DMS 273 (cell line): ENCODE results near the gene SCYL3.
"Not testable (repeated sequence)": the region's sequence is repeated elsewhere in the genome, so short reads cannot be mapped to it uniquely, and the experiment has no call there.

ENCODE experiments used
- DNase-seq: peaks from one replicate; lab custom pipeline; 2025; ENCODE audit not compliant: unreplicated experiment; lab: John Stamatoyannopoulos, UW

Gene SCYL3

DNA sequence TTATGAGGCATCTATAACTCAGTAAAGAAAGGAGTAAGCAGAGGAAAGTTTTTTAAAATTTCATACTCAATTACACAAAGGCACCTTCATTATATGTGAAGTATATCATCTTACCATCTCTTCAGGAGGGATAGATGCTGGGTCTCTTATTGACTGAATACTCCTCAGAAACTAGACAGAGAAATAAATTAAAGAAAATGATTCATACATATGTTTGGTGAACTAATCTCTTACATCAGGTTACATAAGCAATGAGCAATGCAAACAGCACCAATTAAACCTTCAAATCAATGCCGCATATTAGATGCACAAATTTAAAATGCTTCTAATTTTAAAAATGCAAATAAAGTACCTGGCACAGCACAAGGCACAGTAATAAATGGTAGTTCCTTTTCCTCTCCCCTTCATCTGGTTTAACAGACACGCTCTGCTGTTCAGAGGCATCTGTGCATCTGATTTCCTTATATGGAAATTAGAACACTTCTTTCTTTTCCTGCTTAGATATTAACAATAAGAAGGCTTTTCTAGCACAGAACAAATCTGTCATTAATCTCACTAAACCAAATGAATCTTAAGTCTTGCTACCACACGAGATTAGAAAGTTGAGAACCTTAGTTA, 20.0 kb downstream of the SCYL3 start:
- DNase-seq = no peak

GRCh38 chr1:169872906-169873305, 20.8 kb downstream of the SCYL3 start:
- no peak for DNase-seq

GRCh38 chr1:169871988-169872387, 21.7 kb downstream of the SCYL3 start:
- DNase-seq = not testable (repeated sequence)

DNA sequence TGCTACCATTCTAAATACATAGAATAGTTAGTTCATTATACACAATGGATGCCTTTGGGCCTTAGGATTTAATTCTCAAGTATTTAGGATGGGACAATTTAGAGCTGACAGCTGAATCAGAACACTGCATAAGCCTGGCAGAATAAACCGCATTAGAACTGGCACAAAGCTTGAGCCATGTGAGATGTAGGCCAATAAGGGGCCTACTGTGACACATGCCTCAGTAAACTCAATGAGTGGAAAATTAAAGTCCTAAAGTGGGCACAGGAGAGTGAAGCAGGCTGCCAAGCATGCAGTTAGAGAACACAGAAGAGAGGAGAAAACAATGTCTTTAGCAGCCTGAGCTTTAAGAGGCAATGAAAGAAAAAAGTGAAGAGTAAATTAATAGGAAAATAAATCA, 24.3 kb downstream of the SCYL3 start:
- no peak for DNase-seq

GRCh38 chr1:169868978-169869377, 24.7 kb downstream of the SCYL3 start:
- no peak for DNase-seq

- DNase-seq = no peak
These were observed 26.6 kb downstream of the SCYL3 start for GRCh38 chr1:169867012-169867675.

GRCh38 chr1:169866577-169866976, 27.1 kb downstream of the SCYL3 start:
- no peak for DNase-seq

GRCh38 chr1:169864531-169864930, 29.2 kb downstream of the SCYL3 start:
- not testable (repeated sequence) for DNase-seq

- no peak for DNase-seq
These were observed 32.9 kb downstream of the SCYL3 start for GRCh38 chr1:169860750-169861149.

DNA sequence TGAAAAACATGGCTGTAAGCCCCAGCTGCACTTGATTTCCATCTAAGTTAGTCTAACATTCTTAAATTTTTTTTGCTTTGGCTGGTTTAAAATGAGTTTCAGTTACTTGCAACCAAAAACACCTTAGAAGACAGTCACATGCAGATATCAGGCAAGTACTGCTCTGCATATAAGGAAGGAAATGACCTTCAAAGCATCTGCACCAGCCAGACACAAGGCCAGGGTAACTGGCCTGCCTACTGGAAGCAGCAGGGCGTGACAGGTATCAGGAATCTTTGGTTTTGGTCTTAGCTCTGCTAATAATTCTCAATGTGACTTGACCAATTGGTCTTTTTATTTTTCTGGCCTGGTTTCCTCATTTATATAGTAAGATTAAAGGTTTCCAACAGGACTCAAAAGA, 33.5 kb downstream of the SCYL3 start:
- no peak for DNase-seq

DNA sequence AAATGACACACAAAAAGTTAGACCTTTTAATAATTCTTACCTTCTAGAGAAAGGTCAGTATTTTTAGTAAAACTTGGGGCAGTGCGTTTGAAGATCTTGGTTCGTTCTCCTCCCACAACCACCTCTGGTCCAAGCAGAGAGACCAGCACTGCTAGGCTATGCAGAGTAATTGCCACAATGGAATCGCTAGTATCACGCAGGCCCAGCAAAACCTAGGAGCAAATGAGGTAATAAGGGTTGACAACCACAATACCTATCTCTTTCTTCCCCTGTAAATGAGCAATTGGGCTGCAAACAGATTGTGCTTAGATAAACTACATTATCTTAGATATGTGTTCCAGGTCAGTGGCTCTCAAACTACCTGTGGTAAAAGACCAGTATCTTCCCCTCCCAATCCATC, 34.7 kb downstream of the SCYL3 start:
- DNase-seq = no peak

GRCh38 chr1:169858467-169858866, 35.2 kb downstream of the SCYL3 start:
- DNase-seq = no peak

- no peak for DNase-seq
These were observed 40.4 kb downstream of the SCYL3 start for GRCh38 chr1:169853341-169853740.

DNA sequence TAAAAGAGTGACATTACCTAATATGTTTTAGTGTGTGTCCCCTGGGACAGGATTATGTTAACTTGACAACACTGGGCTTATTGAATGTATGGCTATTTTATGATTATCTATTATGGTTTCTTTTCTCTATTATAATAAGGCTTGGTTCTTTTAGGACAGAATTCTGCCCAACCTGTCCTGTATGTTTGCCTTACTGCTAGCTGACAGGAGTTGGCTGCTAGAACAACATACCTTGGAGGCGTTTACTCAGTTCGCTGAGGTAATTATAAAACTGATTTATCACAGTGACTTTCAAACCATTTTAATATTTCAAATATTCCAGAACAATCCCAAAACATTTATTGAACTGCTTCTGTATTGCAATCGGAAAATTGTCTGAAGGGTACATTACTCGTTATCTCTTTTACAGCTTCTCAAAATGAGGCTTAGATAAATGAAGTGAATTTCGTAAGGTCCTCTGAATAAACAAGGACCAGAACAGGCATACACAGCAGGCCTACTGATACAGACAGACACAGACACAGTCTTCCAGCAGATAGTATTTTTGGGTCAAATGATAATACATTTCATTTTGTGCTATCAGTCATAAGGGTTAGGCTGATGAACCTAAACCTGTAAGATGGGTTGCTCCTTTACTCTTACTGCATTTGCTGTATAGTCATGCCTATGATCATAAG, 44.2 kb downstream of the SCYL3 start:
- DNase-seq = no peak

- DNase-seq = no peak
These were observed 45.2 kb downstream of the SCYL3 start for GRCh38 chr1:169848456-169848855.

GRCh38 chr1:169844941-169845608, 48.6 kb downstream of the SCYL3 start:
- no peak for DNase-seq

- DNase-seq = no peak
These were observed 54.8 kb downstream of the SCYL3 start for GRCh38 chr1:169838942-169839341.

GRCh38 chr1:169836198-169836597, 57.5 kb downstream of the SCYL3 start:
- no peak for DNase-seq

GRCh38 chr1:169835647-169836046, 58.0 kb downstream of the SCYL3 start:
- no peak for DNase-seq

DNA sequence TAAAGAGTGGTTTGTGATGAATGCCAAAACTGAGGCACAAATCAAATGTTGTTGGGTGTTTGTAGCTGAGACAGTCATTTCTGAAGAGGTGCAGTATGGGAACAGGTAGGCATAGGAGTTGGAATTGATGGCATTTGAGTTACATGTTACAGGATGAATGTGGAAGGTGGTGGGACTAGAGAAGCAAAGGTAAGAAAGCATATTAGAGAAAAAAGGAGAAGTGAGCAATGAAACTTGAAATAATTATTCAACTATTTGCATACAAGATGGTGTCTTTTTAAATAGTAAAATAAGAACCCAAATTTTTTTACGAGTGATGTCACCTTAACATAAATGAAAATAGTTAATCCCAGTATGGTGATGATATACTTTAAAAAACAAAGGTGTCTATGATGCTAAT, 58.8 kb downstream of the SCYL3 start:
- no peak for DNase-seq

- no peak for DNase-seq
These were observed 60.4 kb downstream of the SCYL3 start for GRCh38 chr1:169833179-169833901.
